ENCODE results near the gene AURKB.

The AURKB gene

DNA sequence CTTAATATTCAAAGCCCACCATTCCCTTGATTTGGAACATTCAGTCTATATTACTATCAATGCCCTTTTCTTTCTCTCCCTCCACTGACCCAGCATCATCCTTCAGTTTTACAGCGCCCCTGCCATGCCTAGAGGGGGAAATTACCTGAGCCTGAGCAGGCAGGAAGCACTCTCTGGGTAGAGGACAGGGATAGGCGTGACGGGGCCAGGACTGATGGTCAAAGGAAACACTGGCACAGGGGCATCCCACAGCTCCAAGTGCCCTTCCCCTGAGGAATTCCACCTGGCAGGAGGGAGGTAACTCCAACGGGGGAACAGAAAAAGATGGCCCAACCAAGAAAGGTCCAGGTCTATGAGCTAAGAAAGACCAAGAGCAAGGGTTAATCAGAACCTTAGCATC lies 27.5 kb upstream of the AURKB start:
- no peak overlapping the region for H2AFZ ChIP-seq (ENCODE audit: low read depth, low read length)
- no peaks in the 10 kb centered on the region for H3K27me3 ChIP-seq (ENCODE audit: insufficient read depth, low read length)
- H3K9me3 ChIP-seq (ENCODE audit: low read length), result no peaks in the 10 kb centered on the region
- no peaks in the 10 kb centered on the region for H3K4me1 ChIP-seq (ENCODE audit: insufficient read depth, low read length)
- H3K36me3 ChIP-seq (ENCODE audit: insufficient read depth, low read length), result peaks cover 57% of the 10 kb centered on the region
- H3K4me3 ChIP-seq (ENCODE audit: low read length), result no peak overlapping the region

GRCh38 chr17:8237175-8237574 lies 26.8 kb upstream of the AURKB start:
- Histone ChIP-seq H2AFZ (ENCODE audit: low read depth, low read length) (no peak overlapping the region), H3K9me3 (ENCODE audit: low read length) (no peaks in the 10 kb centered on the region), H3K4me3 (ENCODE audit: low read length) (no peak overlapping the region), H3K36me3 (ENCODE audit: insufficient read depth, low read length) (peaks cover 64% of the 10 kb centered on the region), H3K27me3 (ENCODE audit: insufficient read depth, low read length) (no peaks in the 10 kb centered on the region), H3K4me1 (ENCODE audit: insufficient read depth, low read length) (no peaks in the 10 kb centered on the region)

- Histone ChIP-seq H2AFZ (ENCODE audit: low read depth, low read length) (no peak overlapping the region), H3K36me3 (ENCODE audit: insufficient read depth, low read length) (peaks cover 77% of the 10 kb centered on the region)
Observed at GRCh38 chr17:8235676-8236075, 25.3 kb upstream of the AURKB start.

GRCh38 chr17:8234361-8235270 lies 24.2 kb upstream of the AURKB start:
- Histone ChIP-seq H3K4me3 (ENCODE audit: low read length) (no peak overlapping the region), H2AFZ (ENCODE audit: low read depth, low read length) (no peak overlapping the region), H3K4me1 (ENCODE audit: insufficient read depth, low read length) (no peaks in the 10 kb centered on the region), H3K36me3 (ENCODE audit: insufficient read depth, low read length) (peaks cover 84% of the 10 kb centered on the region), H3K27me3 (ENCODE audit: insufficient read depth, low read length) (no peaks in the 10 kb centered on the region), H3K9me3 (ENCODE audit: low read length) (no peaks in the 10 kb centered on the region)

More at GRCh38 chr17:8235676-8236075, 25.3 kb upstream of the AURKB start:
- H3K9me3 ChIP-seq (ENCODE audit: low read length), result no peaks in the 10 kb centered on the region
- H3K4me3 ChIP-seq (ENCODE audit: low read length), result no peak overlapping the region
- no peaks in the 10 kb centered on the region for H3K27me3 ChIP-seq (ENCODE audit: insufficient read depth, low read length)
- no peaks in the 10 kb centered on the region for H3K4me1 ChIP-seq (ENCODE audit: insufficient read depth, low read length)

- Histone ChIP-seq H3K9me3 (ENCODE audit: low read length) (no peaks in the 10 kb centered on the region), H3K27me3 (ENCODE audit: insufficient read depth, low read length) (no peaks in the 10 kb centered on the region), H3K4me1 (ENCODE audit: insufficient read depth, low read length) (peaks cover 6% of the 10 kb centered on the region), H2AFZ (ENCODE audit: low read depth, low read length) (no peak overlapping the region), H3K4me3 (ENCODE audit: low read length) (no peak overlapping the region), H3K36me3 (ENCODE audit: insufficient read depth, low read length) (peaks cover 74% of the 10 kb centered on the region)
Observed at GRCh38 chr17:8231701-8232100, 21.3 kb upstream of the AURKB start.

- H3K36me3 ChIP-seq (ENCODE audit: insufficient read depth, low read length), result peaks cover 37% of the 10 kb centered on the region
Observed at GRCh38 chr17:8227238-8227581, 16.8 kb upstream of the AURKB start.

DNA sequence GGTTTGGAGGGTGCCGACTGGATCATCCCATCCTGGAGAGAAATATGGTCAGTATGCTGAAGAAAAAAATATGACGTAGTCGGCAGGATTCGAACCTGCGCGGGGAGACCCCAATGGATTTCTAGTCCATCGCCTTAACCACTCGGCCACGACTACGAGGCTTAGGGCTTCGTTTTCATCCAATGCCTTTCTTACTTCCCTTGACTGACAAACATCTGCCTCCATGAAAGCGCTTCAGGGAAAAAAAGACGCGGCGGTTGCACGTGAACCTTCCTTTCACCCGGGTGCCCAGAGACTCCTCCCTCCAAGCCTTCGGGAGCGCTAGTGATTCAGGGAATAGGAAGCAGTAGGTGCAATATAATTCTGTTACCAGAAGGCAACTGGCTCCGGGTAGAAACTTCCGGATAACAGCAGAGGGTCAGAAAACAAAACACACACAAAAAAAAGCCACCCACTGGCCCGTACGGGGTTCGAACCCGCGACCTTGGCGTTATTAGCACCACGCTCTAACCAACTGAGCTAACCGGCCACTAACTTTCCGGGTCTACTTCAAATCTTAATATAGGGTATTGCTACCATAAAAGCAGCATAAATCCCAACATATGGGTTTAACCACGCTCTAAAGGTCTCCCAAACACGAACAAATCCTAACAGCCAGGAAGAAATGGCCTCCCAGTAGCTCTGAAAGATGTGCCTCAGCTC lies 16.3 kb upstream of the AURKB start:
- H3K4me1 ChIP-seq (ENCODE audit: insufficient read depth, low read length), result peaks cover 16% of the 10 kb centered on the region
- no peaks in the 10 kb centered on the region for H3K27me3 ChIP-seq (ENCODE audit: insufficient read depth, low read length)
- peak overlapping the region; percentile 31 for H2AFZ ChIP-seq (ENCODE audit: low read depth, low read length)
- H3K36me3 ChIP-seq (ENCODE audit: insufficient read depth, low read length), result peaks cover 32% of the 10 kb centered on the region
- peak overlapping the region; percentile 53 for H3K4me3 ChIP-seq (ENCODE audit: low read length)
- H3K9me3 ChIP-seq (ENCODE audit: low read length), result no peaks in the 10 kb centered on the region

More at GRCh38 chr17:8227238-8227581, 16.8 kb upstream of the AURKB start:
- Histone ChIP-seq H3K27me3 (ENCODE audit: insufficient read depth, low read length) (no peaks in the 10 kb centered on the region), H3K9me3 (ENCODE audit: low read length) (no peaks in the 10 kb centered on the region), H3K4me3 (ENCODE audit: low read length) (peak overlapping the region; percentile 53), H3K4me1 (ENCODE audit: insufficient read depth, low read length) (peaks cover 16% of the 10 kb centered on the region), H2AFZ (ENCODE audit: low read depth, low read length) (peak overlapping the region; percentile 31)

GRCh38 chr17:8225813-8226535 lies 15.6 kb upstream of the AURKB start:
- no peaks in the 10 kb centered on the region for H3K9me3 ChIP-seq (ENCODE audit: low read length)
- peak overlapping the region; percentile 53 for H3K4me3 ChIP-seq (ENCODE audit: low read length)
- no peaks in the 10 kb centered on the region for H3K27me3 ChIP-seq (ENCODE audit: insufficient read depth, low read length)
- H2AFZ ChIP-seq (ENCODE audit: low read depth, low read length), result no peak overlapping the region
- H3K4me1 ChIP-seq (ENCODE audit: insufficient read depth, low read length), result peaks cover 16% of the 10 kb centered on the region
- peaks cover 25% of the 10 kb centered on the region for H3K36me3 ChIP-seq (ENCODE audit: insufficient read depth, low read length)

- Histone ChIP-seq H3K27me3 (ENCODE audit: insufficient read depth, low read length) (no peaks in the 10 kb centered on the region), H3K4me1 (ENCODE audit: insufficient read depth, low read length) (peaks cover 16% of the 10 kb centered on the region), H2AFZ (ENCODE audit: low read depth, low read length) (no peak overlapping the region), H3K4me3 (ENCODE audit: low read length) (no peak overlapping the region), H3K9me3 (ENCODE audit: low read length) (no peaks in the 10 kb centered on the region), H3K36me3 (ENCODE audit: insufficient read depth, low read length) (peaks cover 17% of the 10 kb centered on the region)
Observed at GRCh38 chr17:8224891-8225812, 14.8 kb upstream of the AURKB start.

DNA sequence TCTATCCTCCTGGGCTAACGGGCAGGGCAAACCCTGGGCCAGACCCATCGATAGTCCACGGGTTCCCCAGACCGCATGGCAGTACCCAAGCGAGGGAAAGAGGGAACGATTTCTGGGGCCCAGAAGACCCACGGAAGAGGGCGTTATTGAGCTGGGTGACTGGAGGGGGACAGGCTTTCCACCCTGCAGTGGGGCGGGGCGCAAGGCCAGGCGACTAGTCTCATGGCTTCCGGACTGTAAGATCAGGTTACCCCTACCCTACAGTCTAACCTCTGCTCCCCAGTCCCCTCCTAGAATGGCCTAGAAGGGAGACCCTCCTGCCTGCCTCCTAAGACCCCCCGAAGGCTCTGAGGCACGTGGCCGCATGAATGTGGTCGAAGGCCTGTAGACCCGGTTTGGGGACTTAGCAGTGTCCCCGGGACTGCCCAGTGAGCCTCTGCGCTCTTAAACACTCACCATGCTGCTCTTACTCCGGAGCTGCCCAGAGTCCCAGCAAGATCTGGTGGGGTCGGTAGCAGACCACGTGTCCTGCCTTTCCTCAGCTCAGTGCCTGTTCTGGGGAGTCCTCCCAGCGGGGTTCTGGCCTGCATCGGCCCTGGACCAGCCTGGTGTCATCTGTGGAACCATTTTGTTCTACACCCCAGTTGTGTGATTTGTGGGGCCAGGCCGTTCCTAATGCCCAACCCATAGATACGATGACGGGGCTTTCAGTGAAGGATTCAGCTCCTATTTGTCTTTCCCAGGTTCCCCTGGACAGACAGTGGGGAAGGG lies 13.2 kb upstream of the AURKB start:
- Histone ChIP-seq H2AFZ (ENCODE audit: low read depth, low read length) (peak overlapping the region; percentile 65), H3K4me3 (ENCODE audit: low read length) (peak overlapping the region; percentile 73), H3K36me3 (ENCODE audit: insufficient read depth, low read length) (peaks cover under 1% of the 10 kb centered on the region), H3K9me3 (ENCODE audit: low read length) (no peaks in the 10 kb centered on the region), H3K4me1 (ENCODE audit: insufficient read depth, low read length) (peaks cover 19% of the 10 kb centered on the region), H3K27me3 (ENCODE audit: insufficient read depth, low read length) (no peaks in the 10 kb centered on the region)

DNA sequence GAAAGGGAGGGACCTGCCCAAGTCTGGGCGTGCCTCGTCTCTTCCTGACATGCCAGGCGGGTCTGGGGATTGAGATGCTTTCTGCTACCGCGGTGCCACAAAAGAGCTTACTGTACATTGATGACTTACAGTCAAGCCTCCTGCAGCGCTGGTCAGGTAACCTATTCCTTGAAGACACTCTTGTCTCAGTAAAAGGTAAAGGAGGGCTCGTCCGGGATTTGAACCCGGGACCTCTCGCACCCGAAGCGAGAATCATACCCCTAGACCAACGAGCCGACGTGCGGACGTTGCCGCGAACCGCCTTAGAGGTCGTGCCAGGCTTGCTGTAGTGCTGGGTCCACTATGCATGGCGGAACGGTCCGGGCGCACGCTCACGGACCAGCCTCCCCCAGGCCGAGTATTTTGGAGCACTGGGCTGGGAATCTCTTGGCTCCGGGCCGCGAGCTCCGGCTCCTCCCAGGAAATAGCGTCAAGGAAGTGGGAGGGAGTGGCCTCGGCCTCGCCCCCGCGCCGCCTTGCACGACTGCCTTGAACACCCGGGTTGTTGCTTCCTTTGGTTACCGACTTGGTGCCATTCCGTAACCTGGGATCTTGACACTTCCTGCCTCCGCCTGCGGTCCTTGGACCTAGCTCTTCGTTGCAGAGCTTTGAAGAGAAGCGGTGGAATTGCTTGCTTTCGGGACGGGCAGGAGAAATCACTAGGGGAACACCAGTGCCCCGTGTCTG lies 12.4 kb upstream of the AURKB start:
- no peaks in the 10 kb centered on the region for H3K36me3 ChIP-seq (ENCODE audit: insufficient read depth, low read length)
- H3K4me3 ChIP-seq (ENCODE audit: low read length), result peak overlapping the region; percentile 73
- peak overlapping the region; percentile 65 for H2AFZ ChIP-seq (ENCODE audit: low read depth, low read length)
- no peaks in the 10 kb centered on the region for H3K9me3 ChIP-seq (ENCODE audit: low read length)
- peaks cover 19% of the 10 kb centered on the region for H3K4me1 ChIP-seq (ENCODE audit: insufficient read depth, low read length)
- no peaks in the 10 kb centered on the region for H3K27me3 ChIP-seq (ENCODE audit: insufficient read depth, low read length)

Data from neuron (in vitro differentiated cells).